K562 (cell line): Measurements from ENCODE around the gene CENPP. TPM values are rescaled to one million over a fixed set of nuclear protein-coding genes. Genes with fewer than 3 reads are reported as not detected.

ENCODE experiments used
- ATAC-seq: fragments of 200-7000 bp; cut with Tn5 transposase; 3 replicates; pipeline ENCODE4 v1.9.1; 2020; ENCODE audit warnings: moderate library complexity
- BruUV-seq: library from RNA; stranded (reverse); fragments of 400-500 nt; replicated peaks from 2 replicates; lab custom pipeline; 2021; lab: Mats Ljungman, UMichigan
- CTCF ChIA-PET: fragments of 300-600 bp; formaldehyde crosslinking; extraction: SDS; loops from one replicate; lab custom pipeline; 2021; ENCODE audit warnings: low intra/inter-chr PET ratio; lab: Yijun Ruan, JAX
- POLR2A ChIA-PET: fragments of 300-600, 350-650 bp; sonication (Branson Sonifier 250); formaldehyde crosslinking; extraction: SDS; loops from one replicate; lab custom pipeline; 2021; ENCODE audit warnings: antibody characterized with exemption, inconsistent platforms; lab: Yijun Ruan, JAX
- DNase-seq, 4 experiments: peaks; one replicate each; pipeline versions ENCODE4 v3.0.0 to v3.0.0-alpha.2; 2011 to 2018; ENCODE audit warnings: low spot score in 3 of 4, mixed read lengths in 3 of 4; ENCODE audit errors: extremely low read depth in 1 of 4
- FAIRE-seq: peaks from 2 replicates; lab custom pipeline; 2011; peaks lifted over from hg19 to GRCh38; lab: Jason Lieb, UNC
- H2AFZ ChIP-seq: 2 replicates; pipeline ENCODE4 v1.6.0; 2011; ENCODE audit warnings: low read depth, low read length, control low read depth, inconsistent platforms
- H3K27ac ChIP-seq: fragments of 200-600 bp; 3 replicates; pipeline ENCODE4 v1.8.0; 2011; ENCODE audit warnings: low read depth, mild to moderate bottlenecking, control low read depth, inconsistent platforms, low read length, moderate library complexity, mixed read lengths; ENCODE audit errors: extremely low read depth
- H3K27me3 ChIP-seq, 2 experiments: fragments of 300-600 bp in 1 of 2; 2 replicates in 1 of 2; 3 replicates in 1 of 2; pipeline versions ENCODE4 v1.6.0 to v1.8.0; 2011; ENCODE audit warnings: inconsistent platforms in 2 of 2, low read length in 2 of 2, mild to moderate bottlenecking in 1 of 2, mixed read lengths in 1 of 2, moderate library complexity in 1 of 2; ENCODE audit not compliant: control insufficient read depth in 2 of 2, insufficient read depth in 2 of 2
- H3K36me3 ChIP-seq: fragments of 300-600 bp; 3 replicates; pipeline ENCODE4 v1.8.0; 2011; ENCODE audit warnings: mild to moderate bottlenecking, low read length, inconsistent platforms; ENCODE audit not compliant: control insufficient read depth, insufficient read depth
- H3K4me1 ChIP-seq, 2 experiments: fragments of 200-600 bp in 1 of 2; replicated peaks in 1 of 2; 2 replicates in 1 of 2; 3 replicates in 1 of 2; pipeline versions ENCODE4 v1.5.1 to v1.8.0; 2011; ENCODE audit warnings: inconsistent platforms in 2 of 2, low read length in 2 of 2, mild to moderate bottlenecking in 1 of 2, mixed read lengths in 1 of 2, moderate library complexity in 1 of 2; ENCODE audit not compliant: control insufficient read depth in 2 of 2, insufficient read depth in 2 of 2
- H3K4me2 ChIP-seq: 2 replicates; pipeline ENCODE4 v1.6.1; 2011; ENCODE audit warnings: low read length, control low read depth, inconsistent platforms, mixed read lengths; ENCODE audit not compliant: insufficient read depth
- H3K4me3 ChIP-seq: fragments of 200-600 bp; sonication (generic), shearing (Covaris generic); 2 replicates; pipeline ENCODE4 v1.5.1; 2016; ENCODE audit warnings: control low read depth, inconsistent platforms
- H3K79me2 ChIP-seq: fragments of 200-600 bp; 3 replicates; pipeline ENCODE4 v1.8.0; 2011; ENCODE audit warnings: low read length, inconsistent platforms; ENCODE audit not compliant: control insufficient read depth, insufficient read depth
- H3K9ac ChIP-seq, 2 experiments: 2 replicates each; pipeline versions ENCODE4 v1.6.0 to v1.6.1; 2011; ENCODE audit warnings: low read depth in 2 of 2, low read length in 2 of 2, control low read depth in 1 of 2, inconsistent platforms in 1 of 2, mild to moderate bottlenecking in 1 of 2, mixed read lengths in 1 of 2; ENCODE audit not compliant: insufficient read depth in 1 of 2
- H3K9me1 ChIP-seq: one replicate; pipeline ENCODE4 v1.6.0; 2011; ENCODE audit warnings: inconsistent platforms, mild to moderate bottlenecking, low read length, moderate library complexity; ENCODE audit not compliant: control insufficient read depth, insufficient read depth
- H3K9me3 ChIP-seq: replicated peaks from 2 replicates; pipeline ENCODE4 v1.5.1; 2011; ENCODE audit warnings: low read depth, low read length, inconsistent platforms; ENCODE audit not compliant: control insufficient read depth, insufficient read depth
- H4K20me1 ChIP-seq: replicated peaks from 2 replicates; pipeline ENCODE4 v1.6.1; 2011; ENCODE audit warnings: low read length, inconsistent platforms, mixed read lengths; ENCODE audit not compliant: control insufficient read depth, insufficient read depth
- BDP1 ChIP-seq: IDR thresholded peaks from 3 replicates; pipeline ENCODE4 v1.6.1; 2011; ENCODE audit not compliant: insufficient read length, insufficient read depth
- CHCHD3 ChIP-seq: fragments of 250-450 bp; sonication (Bioruptor Pico); IDR thresholded peaks from 2 replicates; pipeline ENCODE4 v2.1.2; 2022; ENCODE audit warnings: mild to moderate bottlenecking
- DPF2 ChIP-seq: fragments of 450-650 bp; IDR thresholded peaks from 2 replicates; pipeline ENCODE4 v1.6.1; 2016
- ESRRA ChIP-seq: fragments of 450-650 bp; IDR thresholded peaks from 2 replicates; pipeline ENCODE4 v1.6.1; 2014; ENCODE audit warnings: low read depth, mild to moderate bottlenecking, moderate library complexity, borderline replicate concordance
- GABPA ChIP-seq: fragments of 200-800 bp; sonication (Bioruptor generic); conservative IDR thresholded peaks from 2 replicates; pipeline ENCODE4 v1.6.1; 2016; ENCODE audit warnings: low read depth, missing genetic modification characterization, missing compliant biosample characterization
- MED1 ChIP-seq: sonication (generic); formaldehyde crosslinking; IDR thresholded peaks from 2 replicates; pipeline ENCODE4 v1.8.1; 2023; ENCODE audit warnings: missing genetic modification reagents, borderline replicate concordance
- OTX1 ChIP-seq: fragments of 450-650 bp; formaldehyde crosslinking; IDR thresholded peaks from 2 replicates; pipeline ENCODE4 v1.4.0; 2022; ENCODE audit warnings: mild to moderate bottlenecking
- POLR3A ChIP-seq: IDR thresholded peaks from 2 replicates; pipeline ENCODE4 v1.6.1; 2011; ENCODE audit warnings: borderline replicate concordance, mild to moderate bottlenecking, moderate library complexity; ENCODE audit not compliant: insufficient read length, insufficient read depth; ENCODE audit errors: extremely low read depth
- RBBP5 ChIP-seq: fragments of 200-600 bp; sonication (generic); IDR thresholded peaks from 2 replicates; pipeline ENCODE4 v1.6.1; 2012; ENCODE audit warnings: borderline replicate concordance, mild to moderate bottlenecking, low read length, control low read depth, inconsistent platforms; ENCODE audit not compliant: insufficient read depth, poor library complexity, severe bottlenecking
- TAF15 ChIP-seq: fragments of 200-400 bp; formaldehyde crosslinking; IDR thresholded peaks from 2 replicates; pipeline ENCODE4 v1.6.1; 2017; ENCODE audit warnings: mild to moderate bottlenecking, low read depth, low read length, moderate library complexity
- ZBTB17 ChIP-seq: fragments of 450-650 bp; formaldehyde crosslinking; IDR thresholded peaks from 2 replicates; pipeline ENCODE4 v1.4.0; 2020; ENCODE audit warnings: mild to moderate bottlenecking
- ZC3H4 ChIP-seq: sonication (generic); formaldehyde crosslinking; IDR thresholded peaks from 2 replicates; pipeline ENCODE4 v1.9.0; 2021; ENCODE audit warnings: missing genetic modification reagents, borderline replicate concordance
- ZNF311 ChIP-seq: fragments of 250-450 bp; sonication (Bioruptor Pico); IDR thresholded peaks from 2 replicates; pipeline ENCODE4 v1.4.0; 2020; ENCODE audit warnings: mild to moderate bottlenecking, moderate library complexity
- ZNF584 ChIP-seq: fragments of 200-800 bp; sonication (Bioruptor generic); IDR thresholded peaks from 2 replicates; pipeline ENCODE4 v1.6.1; 2016; ENCODE audit warnings: low read depth, mild to moderate bottlenecking, missing genetic modification characterization, missing compliant biosample characterization
- WGBS: fragments of 100-300 bp; shearing (Covaris generic); methylation state at CpG from one replicate; pipeline ENCODE4 v1.1.6; 2016; ENCODE audit warnings: low coverage, mixed read lengths; ENCODE audit not compliant: insufficient coverage; ENCODE audit errors: missing lambda C conversion rate; 5-methylcytosine and 5-hydroxymethylcytosine counted together
- in situ Hi-C: fragments of 300-500 bp; cut with MboI; formaldehyde crosslinking; loops from 4 replicates; pipeline ENCODE4 v1.15.0; 2018; ENCODE audit warnings: inconsistent platforms, mixed read lengths
- intact Hi-C: fragments of 100-400 bp; cut with micrococcal nuclease; formaldehyde crosslinking; loops from 2 replicates; pipeline ENCODE4 v1.14.2; 2022
- polyA plus RNA-seq, 8 experiments: library from polyadenylated mRNA; depleted of rRNA in 4 of 8; stranded (reverse) in 5 of 8; unstranded in 3 of 8; fragments of >200 nt; fragmentation: Nextera tagmentation in 2 of 8; fragmentation: Illumina TruSeq in 1 of 8; extraction: Ambion mirVana in 2 of 8; extraction: Trizol in 1 of 8; gene quantifications; 2 replicates each; pipeline versions ENCODE4 v1.2.1 to v1.2.3, GENCODE V29; 2011 to 2014; ENCODE audit warnings: inconsistent platforms in 1 of 8, missing spikeins in 1 of 8
- total RNA-seq, 7 experiments: library from RNA; depleted of rRNA in 6 of 7; stranded (reverse); fragments of >200 nt in 6 of 7; fragmentation: Illumina TruSeq in 2 of 7; extraction: Trizol in 2 of 7; gene quantifications; 2 replicates each; pipeline versions ENCODE4 v1.2.1 to v1.2.3, GENCODE V29; 2011 to 2021; ENCODE audit warnings: low replicate concordance in 1 of 7
- TF ChIP-seq, protein P1 (sequence below): fragments of 450-650 bp; formaldehyde crosslinking; IDR thresholded peaks from 2 replicates; pipeline ENCODE4 v1.4.0; 2020; ENCODE audit warnings: mild to moderate bottlenecking, moderate library complexity

The CENPP gene
- total and polyA plus RNA-seq, 9 of the 15 experiments (the other 6 are each of a cell fraction or from before 2014, with no cell fraction given) = 8.0 to 28.5 (median 17.9) TPM

DNA sequence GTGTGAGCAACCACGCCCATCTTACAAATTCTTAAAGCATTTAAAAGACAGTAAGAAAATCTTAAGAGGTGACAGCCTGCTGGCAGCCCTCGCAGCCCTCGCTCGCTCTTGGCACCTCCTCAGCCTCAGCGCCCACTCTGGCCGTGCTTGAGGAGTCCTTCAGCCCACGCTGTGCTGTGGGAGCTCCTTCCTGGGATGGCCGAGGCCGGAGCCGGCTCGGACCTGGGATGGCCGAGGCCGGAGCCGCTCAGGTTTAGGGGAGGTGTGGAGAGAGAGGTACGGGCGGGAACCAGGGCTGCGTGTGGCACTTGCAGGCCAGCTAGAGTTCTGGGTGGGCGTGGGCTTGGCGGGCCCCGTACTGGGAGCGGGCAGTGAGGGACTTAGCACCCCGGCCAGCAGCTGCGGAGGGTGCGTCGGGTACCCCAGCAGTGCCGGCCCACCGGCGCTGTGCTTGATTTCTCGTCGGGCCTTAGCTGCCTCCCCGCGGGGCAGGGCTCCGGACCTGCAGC is 219.3 kb downstream of the CENPP start:
- Histone ChIP-seq H2AFZ (no peak overlapping the region), H3K9me3 (no peaks in the 10 kb centered on the region), H3K9me1 (no peaks in the 10 kb centered on the region), H3K27ac (no peak overlapping the region), H3K79me2 (no peaks in the 10 kb centered on the region)
- CTCF ChIA-PET = no interaction called here
- intact Hi-C loops = no loop called here
- no peak for TF ChIP-seq POLR3A
- TF ChIP-seq BDP1 = no peak
- no peak for TF ChIP-seq DPF2
- no peak for TF ChIP-seq OTX1
- TF ChIP-seq ZC3H4 = no peak
- TF ChIP-seq GABPA = no peak
- no peak for TF ChIP-seq ZNF584 (CRISPR knock-in tag)
- TF ChIP-seq TAF15 = no peak
- no peak for TF ChIP-seq ZNF311 (CRISPR knock-in tag)
- no peak for TF ChIP-seq RBBP5
- no peak for TF ChIP-seq MED1 (CRISPR knock-in tag)
- TF ChIP-seq, protein P1, sequence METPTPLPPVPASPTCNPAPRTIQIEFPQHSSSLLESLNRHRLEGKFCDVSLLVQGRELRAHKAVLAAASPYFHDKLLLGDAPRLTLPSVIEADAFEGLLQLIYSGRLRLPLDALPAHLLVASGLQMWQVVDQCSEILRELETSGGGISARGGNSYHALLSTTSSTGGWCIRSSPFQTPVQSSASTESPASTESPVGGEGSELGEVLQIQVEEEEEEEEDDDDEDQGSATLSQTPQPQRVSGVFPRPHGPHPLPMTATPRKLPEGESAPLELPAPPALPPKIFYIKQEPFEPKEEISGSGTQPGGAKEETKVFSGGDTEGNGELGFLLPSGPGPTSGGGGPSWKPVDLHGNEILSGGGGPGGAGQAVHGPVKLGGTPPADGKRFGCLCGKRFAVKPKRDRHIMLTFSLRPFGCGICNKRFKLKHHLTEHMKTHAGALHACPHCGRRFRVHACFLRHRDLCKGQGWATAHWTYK = no peak
- no peak for TF ChIP-seq ESRRA
- TF ChIP-seq ZBTB17 (CRISPR knock-in tag) = no peak
- TF ChIP-seq CHCHD3 = no peak
- TF ChIP-seq, all 486 proteins: peak for 0
- H3K36me3 ChIP-seq = no peaks in the 10 kb centered on the region
- FAIRE-seq = no peak
- no peak for DNase-seq
- 91% methylated on average over 15 of the region's 33 CpGs for WGBS
- H3K4me2 ChIP-seq = no peak overlapping the region
- POLR2A ChIA-PET = no interaction called here
- H3K9ac ChIP-seq = no peak overlapping the region
- BruUV-seq = no TSS peak
- in situ Hi-C loops = no loop called here
- no peaks in the 10 kb centered on the region for H4K20me1 ChIP-seq
- H3K27me3 ChIP-seq = no peaks in the 10 kb centered on the region
- no peaks in the 10 kb centered on the region; a peak in 1 of 5 replicates for H3K4me1 ChIP-seq
- no peak overlapping the region for H3K4me3 ChIP-seq
- no peak for ATAC-seq
